ENCODE results near the gene FOCAD. TPM values are rescaled to one million over a fixed set of nuclear protein-coding genes. Genes with fewer than 3 reads are reported as not detected.

The FOCAD gene
- total and polyA plus RNA-seq, 4 donors = 6.8 to 62.1 (median 27.9) TPM

DNA sequence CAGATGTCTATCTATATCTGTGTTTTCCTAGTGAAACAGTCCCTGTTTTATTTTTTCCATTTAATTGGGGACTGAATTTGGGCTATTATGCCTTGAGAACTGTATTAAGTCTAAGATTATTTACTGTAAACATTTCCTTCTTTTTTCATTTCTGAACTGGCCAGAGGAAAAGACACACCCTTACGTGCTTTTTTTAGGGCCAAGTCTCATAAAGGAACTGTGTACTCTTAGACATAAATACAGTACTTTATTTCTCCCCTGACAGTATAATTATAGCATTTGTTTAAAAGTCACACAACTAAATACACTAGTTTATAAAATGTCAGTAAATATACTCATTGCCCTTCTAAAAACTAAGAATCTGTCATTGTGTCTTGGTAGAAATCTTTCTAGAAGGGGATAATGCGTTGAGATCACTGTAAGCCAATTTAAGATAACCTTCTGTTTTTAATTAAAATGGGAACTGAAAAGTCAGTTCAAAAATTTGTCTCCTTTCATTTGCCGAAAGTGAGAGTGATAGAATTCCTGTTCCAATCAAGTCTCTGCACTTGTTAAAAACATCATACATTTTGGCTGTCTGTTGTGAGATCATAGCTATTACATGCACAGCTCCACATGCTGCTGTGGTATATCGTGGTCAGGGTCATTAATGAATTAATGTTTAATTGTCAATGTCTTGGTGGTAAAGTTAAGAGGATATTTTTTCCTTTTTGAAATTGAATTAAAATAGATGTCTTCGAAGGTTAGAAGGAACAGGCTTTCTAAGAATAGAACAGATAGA is 132.1 kb downstream of the FOCAD start:
- Histone ChIP-seq H3K4me3 (no peak overlapping the region), H3K9me3 (ENCODE audit: control insufficient read depth in 4 of 4, insufficient read depth in 3 of 4, low read length in 3 of 4) (no peaks in the 10 kb centered on the region), H3K27ac (ENCODE audit: low read depth in 1 of 2, low read length in 1 of 2) (no peak overlapping the region), H3K36me3 (ENCODE audit: control insufficient read depth in 4 of 4, insufficient read depth in 4 of 4, low read length in 4 of 4) (peaks cover 0 to 2% (median 0%) of the 10 kb centered on the region in 4 donors), H3K9ac (ENCODE audit: insufficient read depth in 1 of 2, low read length in 2 of 2) (no peak overlapping the region), H3K27me3 (ENCODE audit: control insufficient read depth in 3 of 3, insufficient read depth in 3 of 3, low read length in 2 of 3) (no peaks in the 10 kb centered on the region), H3K4me1 (ENCODE audit: control insufficient read depth in 5 of 5, insufficient read depth in 5 of 5, low read length in 5 of 5) (peaks cover 0 to 5% (median 0%) of the 10 kb centered on the region in 5 donors)
- no peak for DNase-seq
- WGBS, 2 donors = 53 to 64% methylated on average over 5 of the region's 5 CpGs
- no peak for TF ChIP-seq CTCF (IDR thresholded peaks at IDR 0.05; ENCODE audit: control extremely low read depth, extremely low read depth)
- ATAC-seq (ENCODE audit: insufficient read depth, low FRiP score) = no peak

DNA sequence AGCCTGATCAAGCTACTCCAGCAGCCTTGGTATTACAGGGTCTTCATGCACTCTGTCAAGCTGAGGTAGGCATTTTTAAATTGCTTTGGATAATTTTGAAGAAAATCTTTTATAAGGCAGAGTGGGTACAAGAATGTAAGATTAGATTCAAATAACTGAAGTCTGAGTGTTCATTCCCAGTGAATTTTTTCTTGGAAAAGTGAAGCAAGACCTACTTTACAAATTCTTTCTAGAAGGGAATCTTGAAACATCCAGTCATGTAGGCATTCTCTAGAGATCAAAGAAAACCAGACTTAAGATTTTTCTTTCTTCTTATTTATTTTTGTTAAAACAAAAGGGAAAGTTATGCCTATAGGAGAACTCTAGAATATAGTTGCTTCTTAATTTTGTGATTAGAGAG is 139.0 kb downstream of the FOCAD start:
- Histone ChIP-seq H3K4me1 (ENCODE audit: control insufficient read depth in 5 of 5, insufficient read depth in 5 of 5, low read length in 5 of 5) (no peaks in the 10 kb centered on the region), H3K9ac (ENCODE audit: insufficient read depth in 1 of 2, low read length in 2 of 2) (no peak overlapping the region), H3K36me3 (ENCODE audit: control insufficient read depth in 4 of 4, insufficient read depth in 4 of 4, low read length in 4 of 4) (peaks cover 1 to 11% (median 2%) of the 10 kb centered on the region in 4 donors), H3K4me3 (no peak overlapping the region), H3K9me3 (ENCODE audit: control insufficient read depth in 4 of 4, insufficient read depth in 3 of 4, low read length in 3 of 4) (no peaks in the 10 kb centered on the region), H3K27ac (ENCODE audit: low read depth in 1 of 2, low read length in 1 of 2) (no peak overlapping the region), H3K27me3 (ENCODE audit: control insufficient read depth in 3 of 3, insufficient read depth in 3 of 3, low read length in 2 of 3) (no peaks in the 10 kb centered on the region)
- no peak for ATAC-seq (ENCODE audit: insufficient read depth, low FRiP score)
- TF ChIP-seq CTCF (IDR thresholded peaks at IDR 0.05; ENCODE audit: control extremely low read depth, extremely low read depth) = no peak
- DNase-seq = no peak

DNA sequence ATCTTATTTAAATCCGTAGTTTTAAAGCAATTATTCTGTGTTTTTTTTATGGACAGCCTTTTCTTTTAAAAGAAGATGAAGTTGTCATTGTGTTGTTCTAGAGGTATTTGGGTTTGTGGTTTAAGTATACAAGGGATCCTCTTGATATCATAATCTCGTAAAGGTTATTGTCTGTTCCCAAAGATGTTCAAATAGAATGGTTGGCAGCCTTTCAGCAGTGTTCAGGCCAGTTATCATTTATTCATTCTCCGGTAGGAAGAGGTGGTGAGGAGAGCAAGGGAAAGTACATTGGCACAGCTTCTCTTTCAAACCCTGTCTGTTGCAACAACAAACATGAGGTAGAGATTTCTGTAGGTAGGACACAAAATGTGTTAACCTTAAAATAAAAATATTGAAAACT is 147.0 kb downstream of the FOCAD start:
- DNase-seq (no peak), ATAC-seq (ENCODE audit: insufficient read depth, low FRiP score) (no peak)
- WGBS, 2 donors = 77 to 89% methylated on average over 3 of the region's 3 CpGs
- no peak for TF ChIP-seq CTCF (IDR thresholded peaks at IDR 0.05; ENCODE audit: control extremely low read depth, extremely low read depth)
- peaks cover 0 to 6% (median 3%) of the 10 kb centered on the region in 5 donors for H3K4me1 ChIP-seq (ENCODE audit: control insufficient read depth in 5 of 5, insufficient read depth in 5 of 5, low read length in 5 of 5)
- no peak overlapping the region for H3K9ac ChIP-seq (ENCODE audit: insufficient read depth in 1 of 2, low read length in 2 of 2)
- no peaks in the 10 kb centered on the region for H3K27me3 ChIP-seq (ENCODE audit: control insufficient read depth in 3 of 3, insufficient read depth in 3 of 3, low read length in 2 of 3)
- no peaks in the 10 kb centered on the region for H3K9me3 ChIP-seq (ENCODE audit: control insufficient read depth in 4 of 4, insufficient read depth in 3 of 4, low read length in 3 of 4)
- H3K36me3 ChIP-seq (ENCODE audit: control insufficient read depth in 4 of 4, insufficient read depth in 4 of 4, low read length in 4 of 4) = peaks cover 0 to 4% (median 0%) of the 10 kb centered on the region in 4 donors
- no peak overlapping the region for H3K27ac ChIP-seq (ENCODE audit: low read depth in 1 of 2, low read length in 1 of 2)
- no peak overlapping the region for H3K4me3 ChIP-seq
